HCT116 (cell line): ENCODE results near the gene MAP3K5. TPM values are rescaled to one million over a fixed set of nuclear protein-coding genes. Genes with fewer than 3 reads are reported as not detected.

ENCODE experiments used
- ATAC-seq: fragments of 200-7000 bp; cut with Tn5 transposase; 2 replicates; pipeline ENCODE4 v1.9.1; 2020; ENCODE audit warnings: mild to moderate bottlenecking, moderate library complexity
- BruUV-seq: library from RNA; stranded (reverse); fragments of 400-500 nt; replicated peaks from 2 replicates; lab custom pipeline; 2021; lab: Mats Ljungman, UMichigan
- CTCF ChIA-PET: fragments of 300-600 bp; sonication (Branson Sonifier 250); formaldehyde crosslinking; loops from one replicate; lab custom pipeline; 2021; ENCODE audit warnings: antibody characterized with exemption; lab: Charles Lee
- POLR2A ChIA-PET: fragments of 300-600, 350-600 bp; sonication (Branson Sonifier 250); formaldehyde crosslinking; loops from one replicate; lab custom pipeline; 2021; ENCODE audit warnings: antibody characterized with exemption; lab: Charles Lee
- RAD21 ChIA-PET, 2 experiments: fragments of 300-600 bp; sonication (Branson Sonifier 250); formaldehyde crosslinking; loops; one replicate each; lab custom pipeline; 2023; ENCODE audit warnings: low total read pairs in 2 of 2; ENCODE audit not compliant: uncharacterized antibody in 2 of 2, unreplicated experiment in 2 of 2, low non-redundant PET in 1 of 2; lab: Charles Lee
- DNase-seq: peaks from one replicate; pipeline ENCODE4 v3.0.0-alpha.2; 2010; ENCODE audit warnings: low read depth, low spot score
- H2AFZ ChIP-seq: fragments of 200-600 bp; shearing (Covaris generic), sonication (generic); 2 replicates; pipeline ENCODE4 v1.6.1; 2017; ENCODE audit warnings: low read depth, mixed run types, mixed read lengths, antibody characterized with exemption, low read length; ENCODE audit not compliant: poor library complexity, severe bottlenecking
- H3K27ac ChIP-seq: 2 replicates; pipeline ENCODE4 v1.5.1; 2012; ENCODE audit warnings: low read depth, low read length
- H3K27me3 ChIP-seq: fragments of 200-600 bp; sonication (generic); 2 replicates; pipeline ENCODE4 v1.6.1; 2016; ENCODE audit warnings: mixed run types, low read length, mixed read lengths; ENCODE audit not compliant: insufficient read depth
- H3K36me3 ChIP-seq, 2 experiments: fragments of 200-500 bp in 1 of 2; fragments of 200-600 bp in 1 of 2; sonication (Bioruptor generic) in 1 of 2; sonication (generic) in 1 of 2; 2 replicates each; pipeline versions ENCODE4 v1.5.1 to v1.6.1; 2014 to 2016; ENCODE audit warnings: low read length in 2 of 2, inconsistent platforms in 1 of 2, mixed read lengths in 1 of 2, mixed run types in 1 of 2; ENCODE audit not compliant: insufficient read depth in 2 of 2, control insufficient read depth in 1 of 2
- H3K4me1 ChIP-seq, 2 experiments: fragments of 200-600 bp in 1 of 2; sonication (generic) in 1 of 2; 2 replicates each; pipeline versions ENCODE4 v1.5.1 to v1.6.1; 2012 to 2017; ENCODE audit warnings: low read length in 2 of 2, inconsistent platforms in 1 of 2, mild to moderate bottlenecking in 1 of 2, mixed read lengths in 1 of 2, mixed run types in 1 of 2, moderate library complexity in 1 of 2; ENCODE audit not compliant: insufficient read depth in 2 of 2, control insufficient read depth in 1 of 2
- H3K4me2 ChIP-seq: fragments of 200-600 bp; sonication (generic); 2 replicates; pipeline ENCODE4 v1.6.1; 2017; ENCODE audit warnings: mixed run types, low read length, mixed read lengths
- H3K4me3 ChIP-seq, 2 experiments: fragments of 200-600 bp in 1 of 2; sonication (generic) in 1 of 2; replicated peaks in 1 of 2; 2 replicates each; pipeline ENCODE4 v1.5.1; 2011 to 2016; ENCODE audit warnings: low read length in 2 of 2, control low read depth in 1 of 2, low read depth in 1 of 2, mild to moderate bottlenecking in 1 of 2, mixed read lengths in 1 of 2, mixed run types in 1 of 2
- H3K79me2 ChIP-seq: fragments of 200-600 bp; sonication (generic); 2 replicates; pipeline ENCODE4 v1.6.1; 2017; ENCODE audit warnings: mild to moderate bottlenecking, mixed run types, low read length, moderate library complexity, mixed read lengths; ENCODE audit not compliant: insufficient read depth
- H3K9ac ChIP-seq: fragments of 200-600 bp; sonication (generic); 2 replicates; pipeline ENCODE4 v1.6.1; 2016; ENCODE audit warnings: low read length, mixed read lengths
- H3K9me2 ChIP-seq: fragments of 200-600 bp; sonication (generic), shearing (Covaris generic); 2 replicates; pipeline ENCODE4 v1.6.1; 2017; ENCODE audit warnings: mixed run types, mild to moderate bottlenecking, moderate library complexity; ENCODE audit not compliant: insufficient read depth
- H3K9me3 ChIP-seq, 2 experiments: fragments of 200-500 bp in 1 of 2; fragments of 200-600 bp in 1 of 2; sonication (Bioruptor generic) in 1 of 2; sonication (generic) in 1 of 2; 2 replicates each; pipeline ENCODE4 v1.6.1; 2014 to 2017; ENCODE audit warnings: low read length in 2 of 2, mixed read lengths in 2 of 2, inconsistent platforms in 1 of 2, low read depth in 1 of 2, mild to moderate bottlenecking in 1 of 2, mixed run types in 1 of 2, moderate library complexity in 1 of 2; ENCODE audit not compliant: control insufficient read depth in 1 of 2, insufficient read depth in 1 of 2
- H4K20me1 ChIP-seq: fragments of 200-600 bp; sonication (generic), shearing (Covaris generic); 2 replicates; pipeline ENCODE4 v1.6.1; 2017; ENCODE audit warnings: mixed run types, mild to moderate bottlenecking, moderate library complexity; ENCODE audit not compliant: insufficient read depth
- ATF3 ChIP-seq: IDR thresholded peaks from 2 replicates; pipeline ENCODE4 v1.6.1; 2012
- CBX3 ChIP-seq: IDR thresholded peaks from 2 replicates; pipeline ENCODE4 v1.6.1; 2012; ENCODE audit warnings: low read depth
- CEBPB ChIP-seq: IDR thresholded peaks from 2 replicates; pipeline ENCODE4 v1.6.1; 2012; ENCODE audit warnings: low read depth
- CTCF ChIP-seq, 3 experiments: fragments of 200-600 bp in 1 of 3; sonication (generic) in 1 of 3; IDR thresholded peaks in 2 of 3; conservative IDR thresholded peaks in 1 of 3; 2 replicates each; pipeline ENCODE4 v1.5.1; 2012 to 2017; ENCODE audit warnings: low read depth in 2 of 3, low read length in 2 of 3, antibody characterized with exemption in 1 of 3, borderline replicate concordance in 1 of 3, control low read depth in 1 of 3, mild to moderate bottlenecking in 1 of 3, mixed read lengths in 1 of 3, mixed run types in 1 of 3, moderate library complexity in 1 of 3; ENCODE audit not compliant: insufficient read depth in 1 of 3
- EGR1 ChIP-seq: IDR thresholded peaks from 2 replicates; pipeline ENCODE4 v1.6.1; 2012; ENCODE audit warnings: low read depth
- ELF1 ChIP-seq: IDR thresholded peaks from 2 replicates; pipeline ENCODE4 v1.6.1; 2012; ENCODE audit warnings: low read depth, borderline replicate concordance
- EZH2 ChIP-seq: fragments of 200-600 bp; sonication (generic); IDR thresholded peaks from 2 replicates; pipeline ENCODE4 v1.6.1; 2017; ENCODE audit warnings: antibody characterized with exemption, mixed run types
- EZH2phosphoT487 ChIP-seq: fragments of 200-600 bp; IDR thresholded peaks from 2 replicates; pipeline ENCODE4 v1.6.1; 2018; ENCODE audit warnings: antibody characterized with exemption, borderline replicate concordance
- FOSL1 ChIP-seq: IDR thresholded peaks from 2 replicates; pipeline ENCODE4 v1.6.1; 2012; ENCODE audit warnings: low read depth
- JUND ChIP-seq: IDR thresholded peaks from 2 replicates; pipeline ENCODE4 v1.6.1; 2012
- MAX ChIP-seq: IDR thresholded peaks from 2 replicates; pipeline ENCODE4 v1.6.1; 2012
- POLR2A ChIP-seq: IDR thresholded peaks from 2 replicates; pipeline ENCODE4 v1.7.0; 2011; ENCODE audit warnings: borderline replicate concordance; ENCODE audit not compliant: insufficient read depth, insufficient read length; ENCODE audit errors: extremely low read depth
- POLR2AphosphoS5 ChIP-seq: IDR thresholded peaks from 2 replicates; pipeline ENCODE4 v1.6.1; 2011; ENCODE audit warnings: mild to moderate bottlenecking, low read depth, low read length, moderate library complexity
- REST ChIP-seq: IDR thresholded peaks from 2 replicates; pipeline ENCODE4 v1.6.1; 2012; ENCODE audit warnings: low read depth
- SRF ChIP-seq: IDR thresholded peaks from 2 replicates; pipeline ENCODE4 v1.6.1; 2012; ENCODE audit warnings: low read depth
- TCF7L2 ChIP-seq: IDR thresholded peaks from 2 replicates; pipeline ENCODE4 v1.7.0; 2011; ENCODE audit warnings: borderline replicate concordance, inconsistent platforms; ENCODE audit not compliant: insufficient read depth, insufficient read length; ENCODE audit errors: extremely low read depth
- YY1 ChIP-seq: IDR thresholded peaks from 2 replicates; pipeline ENCODE4 v1.6.1; 2011; ENCODE audit warnings: low read length, low read depth, moderate library complexity, mild to moderate bottlenecking; ENCODE audit not compliant: insufficient replicate concordance; ENCODE audit errors: extremely low read depth
- ZBTB33 ChIP-seq: IDR thresholded peaks from 2 replicates; pipeline ENCODE4 v1.6.1; 2011; ENCODE audit warnings: mild to moderate bottlenecking, low read length, moderate library complexity; ENCODE audit not compliant: insufficient replicate concordance; ENCODE audit errors: extremely low read depth
- ZFX ChIP-seq: fragments of 450-650 bp; IDR thresholded peaks from 2 replicates; pipeline ENCODE4 v1.6.1; 2017
- ZNF274 ChIP-seq: fragments of 200-500 bp; sonication (Bioruptor generic); IDR thresholded peaks from 2 replicates; pipeline ENCODE4 v1.6.1; 2014; ENCODE audit warnings: mild to moderate bottlenecking, low read depth, low read length, inconsistent platforms
- intact Hi-C: fragments of 100-400 bp; cut with micrococcal nuclease; formaldehyde crosslinking; loops from 2 replicates; pipeline ENCODE4 v1.10.0; 2022
- total RNA-seq: library from RNA; stranded (reverse); gene quantifications from one replicate; pipeline ENCODE4 v1.2.1, GENCODE V29; 2021; ENCODE audit not compliant: unreplicated experiment

Gene MAP3K5
- total RNA-seq, 1 experiment from 2014 or later, result 11.8 TPM

GRCh38 chr6:136522636-136523035, 269.6 kb downstream of the MAP3K5 start:
- no peaks in the 10 kb centered on the region for H3K4me1 ChIP-seq
- H3K79me2 ChIP-seq, result peaks cover 27% of the 10 kb centered on the region; the same call in 1 of the 2 replicates
- no peak overlapping the region for H3K4me3 ChIP-seq
- H3K4me2 ChIP-seq, result no peak overlapping the region
- no peak overlapping the region for H3K9ac ChIP-seq
- no peaks in the 10 kb centered on the region for H3K9me3 ChIP-seq
- no peaks in the 10 kb centered on the region for H4K20me1 ChIP-seq
- no peaks in the 10 kb centered on the region for H3K27me3 ChIP-seq
- H2AFZ ChIP-seq, result no peak overlapping the region
- TF ChIP-seq POLR2AphosphoS5 (no peak), MAX (no peak), EZH2phosphoT487 (no peak), ZBTB33 (no peak), YY1 (no peak), TCF7L2 (no peak), SRF (no peak), ELF1 (no peak), CBX3 (no peak), JUND (no peak), POLR2A (no peak), REST (no peak), ZFX (no peak), EGR1 (no peak), FOSL1 (no peak), ZNF274 (no peak), CTCF (IDR thresholded peaks at IDR 0.05 in 2 of 3, conservative IDR thresholded peaks at IDR 0.05 in 1 of 3; ENCODE audit: borderline replicate concordance in 1 of 3, insufficient read depth in 1 of 3, low read depth in 2 of 3, low read length in 2 of 3) (no peak), ATF3 (no peak), EZH2 (no peak), CEBPB (no peak)
- TF ChIP-seq, all 23 proteins: peak for 0
- intact Hi-C loops, result no loop called here
- BruUV-seq, result no TSS peak
- no peak for DNase-seq
- ChIA-PET POLR2A (no interaction called here), RAD21 (no interaction called here), CTCF (no interaction called here)
- no peak for ATAC-seq
- Histone ChIP-seq H3K36me3 (no peaks in the 10 kb centered on the region), H3K9me2 (no peaks in the 10 kb centered on the region), H3K27ac (no peak overlapping the region)
